ENCODE data around the gene SH3TC2.

The SH3TC2 gene

GRCh38 chr5:148996270-148996669 lies 66.6 kb downstream of the SH3TC2 start:
- no peak for FAIRE-seq

GRCh38 chr5:148995791-148996190 lies 67.1 kb downstream of the SH3TC2 start:
- no peak for FAIRE-seq

DNA sequence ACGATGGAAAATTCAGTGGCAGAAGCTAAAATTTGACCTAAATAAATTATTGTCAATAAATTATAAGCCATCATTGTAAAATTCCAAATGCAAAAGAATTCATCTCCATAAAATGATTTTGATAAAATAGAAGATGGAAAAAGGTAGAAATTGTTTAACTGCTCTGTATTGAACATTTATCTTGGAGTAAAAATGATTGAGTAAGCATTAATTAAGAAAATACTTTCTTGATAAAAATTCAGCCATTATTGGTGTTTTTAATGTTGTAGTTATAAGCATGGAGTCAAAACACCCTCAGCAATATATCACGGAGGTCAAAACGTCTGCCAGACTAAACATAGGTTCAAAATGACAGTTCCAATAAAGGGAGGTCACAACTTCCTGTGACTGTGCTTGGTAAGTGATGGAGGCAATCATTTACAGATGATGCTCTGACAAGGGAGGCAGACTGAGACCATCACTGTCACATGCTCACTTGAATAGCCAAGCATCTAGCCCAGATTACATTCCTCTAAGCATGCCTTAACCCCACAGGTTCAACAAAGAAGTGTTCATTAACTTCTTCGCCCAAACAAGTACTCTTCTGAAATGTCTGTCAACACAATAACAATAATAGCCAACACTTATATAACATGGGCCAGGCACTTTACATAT lies 69.5 kb downstream of the SH3TC2 start:
- no peak for FAIRE-seq

GRCh38 chr5:148992265-148992664 lies 70.6 kb downstream of the SH3TC2 start:
- FAIRE-seq, result no peak

GRCh38 chr5:148991566-148991965 lies 71.3 kb downstream of the SH3TC2 start:
- no peak for FAIRE-seq

GRCh38 chr5:148990817-148991216 lies 72.0 kb downstream of the SH3TC2 start:
- FAIRE-seq, result no peak

DNA sequence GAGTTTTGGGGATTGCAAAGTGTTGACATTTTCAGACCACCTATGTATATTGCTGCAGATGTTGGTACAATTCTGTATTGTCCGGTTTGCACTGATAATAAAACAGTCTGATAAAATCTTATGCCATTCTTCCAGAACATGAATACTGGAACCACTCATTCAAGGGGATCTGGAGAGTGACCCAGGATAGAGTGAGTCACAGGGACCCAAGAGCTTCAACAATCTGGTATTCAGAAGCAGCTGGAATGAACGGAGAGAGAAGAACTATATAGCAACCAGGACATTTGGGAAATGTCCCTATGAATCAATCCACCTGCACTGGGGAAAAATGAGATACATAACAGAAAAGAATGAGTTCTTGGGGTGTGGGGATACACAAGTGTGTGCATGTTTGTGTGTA lies 73.3 kb downstream of the SH3TC2 start:
- no peak for FAIRE-seq

DNA sequence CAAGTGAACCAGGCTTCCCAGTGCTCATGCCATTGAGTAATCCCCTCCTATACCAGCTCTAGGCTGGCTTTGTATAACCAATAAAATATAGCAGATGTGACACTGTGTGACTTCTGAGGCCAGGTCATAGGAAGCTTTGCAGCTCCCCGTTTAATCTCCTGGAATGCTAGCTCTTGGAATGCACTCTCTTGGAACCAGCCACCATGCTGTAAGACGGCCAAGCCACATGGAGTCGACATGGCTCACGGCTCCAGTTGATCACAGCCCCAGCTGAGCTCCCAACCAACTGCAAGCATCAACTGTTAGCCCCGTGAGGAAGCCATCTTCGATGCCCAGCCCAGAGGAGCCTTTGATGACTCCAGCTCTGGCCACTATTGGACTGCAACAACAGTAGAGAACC lies 74.5 kb downstream of the SH3TC2 start:
- FAIRE-seq, result no peak

GRCh38 chr5:148986636-148987035 lies 76.2 kb downstream of the SH3TC2 start:
- no peak for FAIRE-seq

DNA sequence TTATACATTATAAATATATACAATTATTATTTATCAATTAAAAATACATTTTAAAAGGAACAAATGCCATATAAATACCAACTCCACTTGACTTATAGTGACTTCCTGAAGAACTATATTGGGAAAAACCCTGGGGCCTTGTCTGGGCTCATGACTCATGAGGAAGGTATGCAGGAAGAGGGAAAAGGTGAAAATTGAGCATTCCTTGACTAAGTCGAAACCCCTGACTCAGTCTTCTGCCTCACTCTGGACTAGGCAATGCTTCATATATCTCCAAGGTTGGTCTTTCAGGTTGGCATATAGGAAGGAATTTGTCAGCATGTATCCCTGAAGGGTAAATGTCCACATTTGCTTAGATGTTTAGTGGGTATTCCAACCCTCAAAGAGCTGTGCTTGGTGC lies 78.5 kb downstream of the SH3TC2 start:
- FAIRE-seq, result no peak

DNA sequence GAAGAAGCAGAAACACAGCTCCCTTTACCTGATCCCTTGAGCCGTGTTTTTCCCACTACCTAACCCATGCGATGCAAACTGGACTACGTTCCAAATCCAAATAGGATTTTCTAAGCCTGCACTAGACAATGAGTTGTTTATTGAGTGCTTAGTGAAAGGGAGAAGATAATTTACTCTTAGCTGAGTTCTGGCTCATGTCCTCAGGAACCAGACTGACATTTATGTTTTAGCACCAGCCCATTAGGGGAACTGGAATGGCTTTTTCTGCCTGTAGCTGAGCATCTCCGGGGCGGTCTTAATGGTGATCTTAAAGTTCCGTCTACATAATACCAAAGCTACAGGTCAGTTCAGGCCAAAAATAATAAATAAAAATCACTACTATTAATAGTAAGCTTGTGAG lies 81.5 kb downstream of the SH3TC2 start:
- FAIRE-seq, result no peak

- no peak for FAIRE-seq
Measured at GRCh38 chr5:148980731-148981130, 82.1 kb downstream of the SH3TC2 start.

- FAIRE-seq, result no peak
Measured at GRCh38 chr5:148979083-148979723, 83.7 kb downstream of the SH3TC2 start.

- no peak for FAIRE-seq
Measured at GRCh38 chr5:148978370-148979082, 84.3 kb downstream of the SH3TC2 start.

- no peak for FAIRE-seq
Measured at GRCh38 chr5:148976569-148977381, 86.1 kb downstream of the SH3TC2 start.

DNA sequence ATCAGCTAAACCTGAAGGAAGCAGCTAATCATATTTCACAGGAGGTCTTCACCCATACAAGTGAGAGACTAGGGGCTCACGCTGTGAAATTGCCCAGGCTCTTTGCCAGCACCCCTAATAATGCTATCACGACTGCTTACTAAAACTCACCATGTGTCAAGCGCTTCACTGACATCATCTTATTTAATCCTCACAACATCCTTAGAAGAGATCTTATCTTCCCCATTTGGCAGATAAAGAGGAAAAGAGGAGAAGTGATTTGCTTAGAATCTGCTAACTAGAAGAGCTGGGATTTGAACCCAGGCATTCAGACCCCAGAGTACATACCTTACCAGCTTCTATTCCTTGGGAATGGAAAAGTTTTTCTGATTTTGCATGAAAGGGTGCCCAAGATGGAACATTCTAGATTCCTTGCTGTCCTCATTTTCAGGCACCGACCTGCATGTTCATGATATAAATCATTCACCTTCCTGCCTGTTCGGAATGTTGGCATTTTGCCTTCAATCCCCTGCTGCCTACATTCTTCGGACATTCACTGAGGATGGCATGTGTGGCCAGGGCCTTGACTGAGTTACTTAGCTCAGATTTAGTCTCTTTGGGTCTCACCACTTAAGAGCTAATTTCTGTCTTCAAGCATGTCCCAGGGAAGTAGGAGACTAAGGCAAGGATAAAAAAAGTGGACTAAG lies 88.1 kb downstream of the SH3TC2 start:
- FAIRE-seq, result no peak

DNA sequence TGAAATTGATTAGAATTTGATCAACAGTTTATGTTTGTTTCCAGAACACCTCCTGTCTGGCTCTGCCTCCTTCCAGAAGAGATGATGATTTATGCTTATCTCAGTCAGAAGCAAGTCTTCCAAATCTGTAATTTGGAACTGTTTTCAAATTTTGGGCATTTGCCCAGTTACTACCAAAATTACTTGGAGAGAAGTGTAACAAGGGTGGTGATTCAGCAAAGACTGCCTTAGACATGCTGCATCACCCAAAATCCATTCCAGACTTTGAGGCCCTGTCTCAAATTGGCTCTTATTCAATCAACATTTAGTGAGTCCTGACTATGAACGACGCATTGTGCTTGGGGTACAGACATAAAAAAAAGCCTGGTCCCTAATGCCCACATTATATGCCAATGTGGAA lies 89.4 kb downstream of the SH3TC2 start:
- no peak for FAIRE-seq

- FAIRE-seq, result no peak
Measured at GRCh38 chr5:148972974-148973374, 89.9 kb downstream of the SH3TC2 start.

DNA sequence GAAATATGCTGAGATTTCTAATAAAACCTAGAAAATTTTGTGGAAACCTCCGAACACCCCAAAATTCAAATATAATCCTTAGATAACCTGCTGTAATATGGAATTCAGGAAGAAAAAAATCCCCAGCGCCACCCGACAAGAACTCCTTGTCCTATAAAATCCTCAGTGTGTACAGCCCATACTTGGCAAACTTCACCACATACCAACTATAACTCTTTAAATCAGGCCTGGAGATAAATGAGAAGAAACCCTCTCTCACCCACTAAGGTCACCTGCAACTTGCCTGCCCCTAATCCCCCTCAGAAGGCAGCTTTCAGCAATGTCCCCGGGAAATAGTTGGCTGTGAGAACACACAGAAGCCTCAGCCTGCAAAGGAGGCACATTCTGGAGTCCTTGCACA lies 90.5 kb downstream of the SH3TC2 start:
- no peak for FAIRE-seq

DNA sequence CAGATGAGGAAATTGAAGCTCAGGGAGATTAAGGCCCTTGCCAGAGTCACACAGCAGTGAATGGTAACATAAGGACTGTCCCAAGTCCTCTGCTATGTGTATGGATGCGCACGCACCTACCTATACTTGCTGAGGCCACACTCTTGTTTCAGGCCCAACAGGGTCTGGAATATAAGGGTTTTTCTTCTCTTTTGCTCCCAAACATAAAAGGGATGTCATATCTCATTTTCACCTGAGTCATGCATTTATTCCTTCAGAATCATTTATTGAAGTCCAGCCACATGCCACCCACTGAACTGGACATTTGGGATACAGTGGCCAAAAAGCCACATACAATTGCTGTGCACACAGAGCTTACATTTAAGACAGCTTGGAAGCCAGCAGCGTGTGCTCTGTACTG lies 92.0 kb downstream of the SH3TC2 start:
- FAIRE-seq, result no peak

DNA sequence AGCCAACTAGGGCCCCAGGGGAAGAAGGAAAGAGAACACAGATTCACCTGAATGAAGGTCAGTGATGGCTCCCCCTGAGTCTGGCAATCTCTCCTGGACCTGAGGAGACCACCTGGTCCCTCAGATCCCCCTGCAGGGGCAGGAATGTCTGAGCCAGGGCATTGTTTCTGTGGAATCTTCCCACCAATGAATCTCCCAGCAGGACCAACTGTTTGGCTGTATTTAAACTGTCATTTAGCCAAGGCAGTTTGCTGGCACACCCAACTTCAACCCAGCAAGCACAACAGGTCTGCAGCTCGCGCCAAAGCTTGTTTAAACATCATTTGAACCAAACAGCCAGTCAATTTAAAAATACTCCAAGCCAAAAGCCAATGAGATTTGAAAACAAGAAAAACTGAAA lies 92.6 kb downstream of the SH3TC2 start:
- FAIRE-seq, result no peak

DNA sequence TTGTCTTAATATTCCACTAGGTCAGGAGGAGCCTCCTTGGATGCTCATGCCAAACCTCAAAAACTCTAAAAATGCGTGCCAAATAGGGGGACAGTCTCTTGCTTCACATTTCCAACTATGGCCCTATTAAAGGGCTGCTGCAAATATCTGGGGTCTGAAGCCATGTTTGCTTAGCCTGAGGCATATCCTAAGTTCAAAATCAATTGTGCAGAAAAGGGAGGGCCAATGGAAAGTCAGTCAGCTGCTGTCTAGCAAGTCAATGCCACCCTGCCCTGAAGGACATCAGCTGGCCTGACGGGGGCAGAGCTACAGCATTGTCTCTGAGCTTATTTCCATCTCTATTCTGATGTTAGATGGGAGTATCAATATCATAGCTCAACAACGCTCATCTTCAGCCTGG lies 93.6 kb downstream of the SH3TC2 start:
- no peak for FAIRE-seq

- FAIRE-seq, result no peak
Measured at GRCh38 chr5:148968311-148968710, 94.6 kb downstream of the SH3TC2 start.
